Anterior cingulate cortex (tissue), 58 donors: ENCODE data around the gene EPB41.
A peak's percentile ranks its signal among the peaks of the same experiment; 100 is the strongest.
"Not testable (repeated sequence)": the region's sequence is repeated elsewhere in the genome, so short reads cannot be mapped to it uniquely, and the experiment has no call there.

Experiments used
- DNase-seq, 58 donors: peaks; one replicate each; lab custom pipeline; 2025; lab: John Stamatoyannopoulos, UW

EPB41 gene

DNA sequence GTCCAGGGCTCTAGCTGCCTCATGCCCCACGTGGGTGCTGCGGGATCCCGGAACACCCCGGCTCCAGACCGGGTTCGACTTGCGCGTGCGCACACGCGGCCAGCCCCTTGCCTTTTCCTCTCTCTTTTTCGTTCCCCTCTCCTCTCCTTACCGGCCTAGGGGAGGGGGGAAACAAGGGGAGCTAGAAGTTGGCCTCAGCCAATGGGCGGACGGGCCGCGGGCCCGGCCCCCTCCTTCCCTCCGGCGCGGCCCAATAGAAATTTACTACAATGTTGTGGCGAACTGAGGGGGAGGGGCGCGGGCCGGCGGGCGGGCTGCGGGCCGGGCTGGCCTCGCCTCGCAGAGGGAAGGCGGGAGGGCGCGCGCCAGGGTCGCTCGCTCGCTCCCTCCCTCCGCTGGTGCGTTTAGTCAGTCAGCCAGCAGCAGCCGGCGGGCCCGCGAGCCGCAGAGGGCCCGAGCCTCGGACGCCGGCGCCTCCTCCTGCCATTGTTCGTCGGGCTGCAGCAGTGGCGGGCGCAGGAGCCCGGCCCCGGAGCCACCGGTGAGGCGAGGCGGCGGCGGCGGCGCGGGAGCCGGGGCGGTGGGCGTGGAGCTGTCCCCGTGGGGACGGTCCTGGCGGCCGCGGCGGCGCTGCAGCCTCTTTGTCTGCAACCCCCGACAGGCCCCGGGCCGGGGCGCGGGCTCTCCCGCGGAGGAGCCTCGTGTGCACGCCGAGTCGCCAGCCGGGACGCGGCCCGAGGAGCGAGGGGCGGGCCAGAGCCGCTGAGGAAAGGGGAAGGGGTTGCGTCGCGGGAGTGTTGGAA, at the start of gene EPB41:
Gene EPB41, plus strand, starts transcription at position 342 of the 803 bp plus-strand sequence. CDS start 72,869 bp downstream, outside the sequence.
- peak in 56 of 58 donors; percentile 10 to 86 (median 72) for DNase-seq

DNA sequence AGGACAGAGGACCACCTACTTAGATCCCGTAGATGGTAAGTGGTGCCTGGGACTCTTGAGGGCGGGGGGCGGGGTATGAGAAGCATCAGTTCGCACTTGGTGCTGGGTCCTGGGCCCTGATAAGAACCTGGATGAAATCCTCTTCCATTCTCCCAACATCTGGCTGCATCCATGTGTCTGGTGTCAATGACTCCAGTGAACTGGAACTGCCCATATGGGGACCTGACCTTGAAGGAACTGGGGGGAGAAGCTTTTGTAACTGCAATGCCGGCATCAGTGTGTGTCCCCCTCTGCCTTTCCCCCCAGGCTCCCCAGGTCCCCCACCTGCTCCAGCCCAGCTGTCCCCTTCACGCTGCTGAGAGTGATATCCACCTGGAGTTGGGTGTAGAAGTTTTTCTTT, 49.7 kb upstream of the EPB41 start:
- no peak for DNase-seq

DNA sequence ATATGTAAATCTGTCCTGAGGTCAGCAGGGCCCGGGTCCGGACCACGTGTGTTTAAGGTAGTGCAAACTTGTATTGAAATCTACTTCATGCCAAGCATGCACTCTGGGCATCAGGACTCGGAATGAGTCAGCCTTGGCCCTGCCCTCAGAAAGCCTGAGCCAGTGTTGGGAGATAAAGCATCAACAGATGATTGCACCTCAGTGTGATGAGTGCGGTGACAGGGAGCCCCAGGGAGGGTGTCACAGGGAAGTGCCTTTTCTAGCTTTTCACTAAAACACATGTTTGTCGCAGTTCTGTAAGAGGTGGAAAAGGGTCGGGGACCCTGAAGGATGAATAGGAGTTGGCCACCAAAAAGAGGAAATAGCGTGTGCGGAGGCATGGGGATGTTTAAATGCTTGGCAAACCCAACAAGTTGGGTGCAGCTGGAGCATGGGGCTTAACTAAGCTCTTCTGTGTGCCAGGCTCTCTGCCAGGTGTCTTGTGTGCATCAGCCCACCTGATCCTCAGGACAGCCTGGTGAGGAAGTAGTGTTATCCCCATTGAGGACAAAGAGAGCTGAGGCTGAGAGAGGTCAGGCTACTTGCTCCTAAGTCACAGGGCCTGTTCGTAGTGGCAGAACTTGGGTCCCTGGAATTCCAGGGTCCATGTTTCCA, 48.2 kb upstream of the EPB41 start:
- no peak for DNase-seq

DNA sequence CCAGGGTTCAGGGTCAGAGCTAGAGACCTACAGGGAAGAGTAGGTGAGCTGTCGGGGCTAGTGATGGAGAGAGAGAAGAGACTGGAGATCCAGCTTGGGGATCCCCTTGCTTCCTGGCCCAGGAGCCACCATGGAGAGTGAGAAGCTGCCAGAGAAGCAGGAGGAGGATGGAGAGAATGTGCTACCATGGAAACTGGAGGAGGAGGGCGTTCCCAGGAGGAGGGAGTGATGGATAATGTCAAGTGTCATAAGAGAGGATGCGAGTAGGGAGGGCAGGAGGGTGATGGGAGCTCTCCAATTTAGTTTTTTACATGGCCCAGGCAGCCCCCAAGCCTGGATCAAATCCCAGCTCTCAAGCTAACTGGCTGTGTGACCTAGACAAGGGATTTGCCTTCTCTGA, 46.5 kb upstream of the EPB41 start:
- DNase-seq: no peak

DNA sequence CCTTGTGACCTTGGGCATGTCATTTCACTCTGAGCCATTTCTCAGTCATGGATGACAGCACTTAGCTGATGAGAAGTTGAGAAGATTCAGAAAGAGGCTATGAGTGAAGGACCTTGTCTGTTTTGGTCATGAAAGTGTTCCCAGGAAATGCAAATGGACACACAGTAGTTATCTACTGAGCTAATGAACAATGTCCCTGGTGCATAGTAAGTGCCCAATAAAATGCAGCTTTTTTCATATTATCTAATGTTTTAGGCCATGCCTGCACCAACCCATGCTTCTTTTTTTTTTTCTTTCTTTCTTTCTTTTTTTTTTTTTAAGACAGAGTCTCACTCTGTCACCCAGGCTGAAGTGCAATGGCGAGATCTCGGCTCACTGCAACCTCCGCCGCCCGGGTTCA, 44.4 kb upstream of the EPB41 start:
- no peak for DNase-seq

DNA sequence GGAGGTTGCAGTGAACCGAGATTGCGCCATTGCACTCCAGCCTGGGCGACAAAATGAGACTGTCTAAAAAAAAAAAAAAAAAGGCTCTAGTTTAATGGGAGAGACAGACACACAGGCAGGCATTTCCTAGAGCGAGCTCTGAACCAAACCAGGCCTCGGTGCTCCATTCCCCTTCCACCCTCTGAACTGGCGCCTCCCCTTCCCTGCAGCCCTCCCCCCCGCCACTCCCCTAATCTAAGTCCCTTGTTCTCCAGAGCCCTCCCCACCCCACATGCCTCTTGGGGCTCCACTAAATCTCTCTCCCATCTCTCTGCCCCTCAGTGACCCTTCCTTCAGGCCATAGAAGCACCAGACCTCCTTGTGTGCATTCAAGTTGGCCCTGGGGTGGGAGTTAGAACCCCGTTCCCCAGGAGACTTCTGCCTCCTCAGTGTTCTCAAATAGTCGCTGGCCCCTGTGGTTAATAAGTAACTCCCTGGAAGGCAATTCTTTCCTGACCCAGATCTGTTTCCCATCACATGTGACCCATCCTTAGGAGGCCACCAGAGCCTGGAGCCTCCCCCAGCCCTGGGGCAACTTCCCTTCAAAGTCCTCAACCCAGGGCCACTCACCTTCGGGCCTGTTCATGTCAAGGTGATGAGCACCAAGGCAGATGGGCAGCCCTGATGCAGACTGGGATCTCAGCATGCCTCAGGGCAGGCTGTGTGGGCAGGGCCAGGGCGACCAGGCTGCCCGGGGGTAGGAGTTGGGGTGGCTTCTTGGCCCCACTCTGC, 42.6 kb upstream of the EPB41 start:
- DNase-seq: no peak

DNA sequence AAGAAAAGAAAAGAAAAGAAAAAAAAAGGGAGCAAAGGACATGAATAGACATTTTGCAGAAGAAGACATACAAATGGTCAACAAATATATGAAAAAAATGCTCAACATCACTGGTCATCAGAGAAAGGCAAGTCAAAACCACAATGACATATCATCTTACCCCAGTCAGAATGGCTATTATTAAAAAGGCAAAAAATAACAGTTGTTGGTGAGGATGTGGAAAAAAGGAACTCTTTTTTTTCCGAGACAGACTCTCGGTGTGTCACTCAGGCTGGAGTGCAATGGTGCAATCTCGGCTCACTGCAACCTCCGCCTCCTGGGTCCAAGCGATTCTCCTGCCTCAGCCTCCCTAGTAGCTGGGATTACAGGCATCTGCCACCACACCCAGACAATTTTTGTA, 39.2 kb upstream of the EPB41 start:
- not testable (repeated sequence) for DNase-seq

DNA sequence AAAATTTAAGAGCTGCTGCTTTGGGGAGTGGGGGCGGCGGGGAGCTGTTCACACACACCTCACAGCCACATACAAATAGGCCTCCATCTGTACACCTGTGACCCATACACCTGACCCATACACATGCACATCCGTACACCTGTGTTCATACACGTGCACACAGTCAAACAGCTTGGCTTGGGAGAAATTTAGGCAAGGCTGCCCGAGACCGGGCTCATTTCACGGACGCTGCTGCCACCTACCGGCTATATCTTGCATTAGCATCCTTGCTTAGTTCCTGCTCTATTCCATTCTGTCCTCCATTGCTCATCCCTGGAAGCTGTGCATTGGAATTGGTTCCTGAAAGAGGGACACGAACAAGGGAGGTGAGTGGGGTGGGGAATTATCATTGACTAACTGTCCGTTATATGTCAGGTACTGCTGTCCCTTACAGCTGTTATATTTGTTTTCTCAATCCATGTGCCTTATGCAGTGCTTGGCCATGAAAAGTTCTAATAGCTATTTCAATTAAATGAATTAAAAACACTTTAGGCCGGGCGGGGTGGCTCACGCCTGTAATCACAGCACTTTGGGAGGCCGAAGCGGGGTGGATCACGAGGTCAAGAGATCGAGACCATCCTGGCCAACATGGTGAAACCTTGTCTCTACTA, 37.1 kb upstream of the EPB41 start:
- peak in 54 of 58 donors; percentile 13 to 84 (median 46) for DNase-seq

DNA sequence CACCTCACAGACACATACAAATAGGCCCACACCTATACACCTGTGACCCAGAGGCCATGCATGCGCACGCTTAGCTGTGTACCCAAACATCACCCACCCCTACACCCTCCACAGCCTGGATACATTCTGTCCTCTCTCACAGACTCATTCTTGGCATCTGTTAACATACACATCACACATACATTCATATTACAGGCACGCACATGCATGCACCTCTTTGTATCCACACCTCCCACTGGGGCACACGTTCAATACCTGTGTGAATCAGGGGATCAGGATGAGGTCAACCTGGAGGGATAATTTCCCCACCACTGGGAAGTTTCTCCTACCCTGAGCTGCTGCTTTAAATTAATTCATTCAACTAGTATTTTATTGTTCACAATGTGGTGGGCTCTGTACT, 35.6 kb upstream of the EPB41 start:
- DNase-seq: no peak

DNA sequence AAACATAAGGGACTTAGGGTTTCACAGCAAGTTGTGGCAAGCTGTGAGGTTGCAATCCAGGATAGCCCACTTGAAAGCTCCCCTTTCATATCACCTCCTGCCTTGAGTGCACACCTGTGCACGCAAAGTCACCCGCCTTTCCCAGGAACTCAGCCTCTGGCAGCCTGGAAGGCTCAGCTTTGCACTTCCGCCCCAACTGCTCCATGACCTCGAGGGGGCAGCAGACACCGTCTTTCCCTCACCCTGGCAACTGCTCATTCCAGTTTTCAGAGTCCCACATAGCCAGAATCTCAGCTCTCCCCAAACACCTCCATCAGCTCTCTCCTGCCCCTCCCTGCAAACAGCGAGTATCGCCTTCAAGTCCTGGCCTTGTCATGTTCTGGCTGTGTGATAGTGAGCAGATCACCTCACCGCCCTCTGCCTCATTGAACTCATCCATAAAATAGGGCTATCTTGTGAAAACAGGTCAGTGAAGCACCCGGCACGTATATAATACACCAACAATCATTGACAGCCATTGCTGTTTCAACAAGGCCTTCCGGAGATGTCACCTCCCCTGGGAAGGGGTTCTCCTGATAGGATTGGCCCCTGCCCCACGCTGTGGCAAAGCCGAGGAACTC, 32.2 kb upstream of the EPB41 start:
- DNase-seq: peak in 56 of 58 donors; percentile 10 to 84 (median 66)

DNA sequence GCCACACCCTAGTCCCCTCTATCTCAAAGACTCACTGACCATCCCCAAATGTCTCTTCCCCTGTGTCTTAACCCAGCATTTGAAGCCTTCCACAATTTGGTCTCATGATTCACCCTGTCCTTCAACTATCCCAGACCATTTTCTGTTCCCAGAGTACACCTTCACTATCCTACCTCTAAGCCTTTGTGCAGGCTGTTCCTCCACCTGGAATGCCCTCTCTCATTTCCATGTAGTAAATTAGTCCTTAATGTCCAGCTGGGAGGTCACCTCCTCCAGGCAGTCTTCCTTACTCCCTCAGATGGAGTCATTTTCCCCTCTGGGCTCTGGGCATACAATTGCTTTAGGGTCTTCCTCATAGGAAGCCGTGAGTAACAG, 31.1 kb upstream of the EPB41 start:
- no peak for DNase-seq

DNA sequence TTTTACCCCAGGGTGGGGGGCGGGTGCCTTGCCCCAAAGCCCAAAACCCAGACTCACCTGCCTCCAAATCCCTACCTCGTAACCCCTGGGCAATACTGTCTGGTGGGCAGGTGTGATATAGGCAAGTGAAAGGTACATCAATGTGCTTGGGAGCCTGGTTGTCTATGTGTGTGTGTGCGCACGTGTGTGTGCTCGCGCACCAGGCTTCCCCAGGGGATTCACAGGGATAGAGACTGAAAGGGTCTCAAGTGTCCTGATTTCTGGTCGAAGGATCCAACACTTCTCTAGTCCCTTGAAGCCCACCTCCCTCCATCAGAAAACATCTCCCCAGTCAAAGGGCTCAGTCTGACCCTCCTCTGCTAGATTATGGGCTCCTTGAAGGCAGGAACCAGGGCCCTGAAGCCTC, 28.9 kb upstream of the EPB41 start:
- DNase-seq: peak in 1 of 58 donors; percentile 27

DNA sequence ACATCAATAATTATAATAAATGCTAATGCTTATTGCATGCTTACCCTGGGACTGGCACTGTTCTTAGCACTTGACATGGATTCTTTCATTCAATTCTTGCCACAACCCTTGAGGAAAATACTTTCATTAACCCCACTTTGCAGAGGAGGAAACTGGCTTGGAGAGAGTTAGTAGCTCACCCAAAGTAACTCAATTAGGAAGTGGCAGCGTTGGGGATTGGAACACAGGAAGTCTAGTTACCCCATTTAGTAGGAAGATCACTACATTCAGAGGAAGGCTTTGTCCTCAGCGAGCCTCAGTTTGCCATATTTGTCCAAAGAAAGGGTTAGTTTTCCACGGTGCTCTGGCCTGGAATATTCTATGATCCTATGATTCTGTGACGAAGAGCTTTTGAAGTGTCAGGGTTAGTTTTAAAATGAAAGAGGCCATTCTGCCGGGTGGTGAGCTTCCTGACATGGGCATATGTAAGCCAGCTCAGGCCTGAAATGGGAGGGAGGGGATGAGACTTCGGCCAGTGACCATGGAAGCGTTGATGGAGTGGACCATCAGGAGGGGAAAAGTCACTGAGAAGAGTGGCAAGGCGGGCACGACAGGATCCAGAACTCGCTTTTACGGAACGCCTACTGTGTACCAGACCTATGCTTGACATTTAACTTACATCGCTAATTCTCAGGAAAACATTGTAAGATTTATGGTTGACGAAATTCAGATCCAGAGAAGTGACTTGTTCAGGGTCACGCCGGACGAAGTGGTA, 28.2 kb upstream of the EPB41 start:
- no peak for DNase-seq

DNA sequence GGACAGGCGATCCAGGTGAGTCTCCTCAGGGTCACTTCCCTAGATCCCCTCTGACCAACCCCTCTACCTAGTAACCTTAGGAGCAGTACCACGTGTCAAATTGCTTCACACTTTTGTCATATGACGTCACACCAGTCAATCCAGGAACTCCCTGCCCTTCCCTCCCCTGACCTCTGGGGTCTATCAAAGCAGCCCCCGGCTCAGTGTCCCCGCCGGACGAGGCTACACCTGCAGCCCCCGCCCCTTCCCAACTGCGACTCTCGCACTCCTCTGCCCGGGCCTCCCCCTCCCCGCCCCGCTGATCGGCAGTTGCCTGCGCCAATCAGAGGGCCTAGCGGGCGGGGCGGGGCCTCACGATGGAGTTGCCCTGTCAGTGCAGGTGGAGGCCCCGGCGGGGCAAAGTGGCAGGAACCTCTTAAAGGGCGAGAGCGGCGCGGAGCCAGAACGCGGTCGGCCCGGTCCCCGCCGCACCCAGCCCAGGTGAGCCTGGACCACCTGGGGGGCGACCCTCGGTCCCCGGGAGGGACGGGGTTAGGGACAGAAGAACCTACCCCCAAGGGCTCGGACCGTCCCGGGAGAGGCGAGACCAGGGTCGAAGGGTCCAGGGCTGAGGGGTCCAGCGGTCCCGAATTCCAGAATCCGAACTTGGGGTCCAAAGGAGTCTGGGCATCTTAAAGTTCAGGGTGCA, 27.5 kb upstream of the EPB41 start:
- peak in 51 of 58 donors; percentile 5 to 70 (median 42) for DNase-seq

DNA sequence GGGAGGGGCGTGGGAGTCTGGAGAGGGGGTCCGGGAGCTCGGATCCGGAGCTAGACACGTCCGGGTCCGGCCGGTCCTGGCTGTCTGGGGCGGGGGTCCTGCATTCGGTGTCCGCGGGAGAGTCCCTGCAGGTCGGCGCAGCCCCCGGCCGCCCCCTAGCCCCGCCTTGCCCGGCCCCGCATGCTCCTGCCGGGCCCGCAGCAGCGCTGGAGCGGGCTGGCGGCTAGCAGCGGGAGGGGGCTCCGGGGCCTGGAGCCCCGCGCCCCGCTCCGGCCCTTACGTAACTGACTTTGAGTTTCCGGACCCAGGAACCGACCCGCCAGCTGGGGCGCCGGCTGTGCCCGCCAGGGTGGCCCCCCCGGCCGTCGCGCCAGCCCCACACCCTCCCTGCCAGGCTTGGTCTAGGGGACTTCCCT, 26.9 kb upstream of the EPB41 start:
- DNase-seq: peak in 10 of 58 donors; percentile 4 to 24 (median 10)

DNA sequence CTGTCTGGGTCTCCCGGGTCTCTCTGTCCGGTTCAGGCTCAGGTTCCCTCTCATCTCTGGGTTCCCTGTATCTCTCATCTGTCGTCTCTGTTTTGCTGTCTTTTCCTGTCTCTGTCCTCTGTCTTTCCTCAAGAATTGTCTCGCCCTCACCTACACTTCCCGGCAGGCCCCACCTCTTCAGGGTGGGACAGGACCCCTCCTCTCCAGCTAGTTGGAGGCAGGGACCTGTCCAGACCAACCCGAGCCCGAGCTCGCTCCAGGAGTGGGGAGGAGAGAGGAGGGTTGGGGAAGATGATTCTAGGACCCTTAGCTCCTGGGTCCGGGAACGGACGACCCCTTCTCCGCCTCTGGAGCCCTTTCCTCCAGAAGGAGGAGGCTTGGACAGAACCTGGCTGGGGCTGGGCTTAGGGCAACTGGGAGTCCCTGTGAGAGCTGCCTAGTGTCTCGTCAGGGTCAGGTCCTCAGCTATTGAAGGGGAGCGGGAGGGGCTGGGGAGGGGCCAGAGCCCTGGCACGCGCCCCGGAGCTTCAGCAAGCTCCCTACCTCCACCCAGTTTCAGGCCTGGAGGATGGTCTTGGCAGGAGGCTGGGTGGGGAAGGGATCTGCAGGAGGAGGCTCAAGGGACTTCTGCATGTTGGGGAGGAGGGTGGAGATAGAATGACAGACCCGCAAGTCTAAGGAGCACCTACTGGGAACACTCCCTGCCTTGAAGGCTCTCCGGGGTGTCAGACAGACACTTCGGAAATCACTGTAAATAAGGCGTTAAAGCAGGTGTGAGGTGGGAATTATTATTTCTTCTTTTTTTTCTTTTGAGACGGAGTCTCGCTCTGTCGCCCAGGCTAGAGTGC, 26.3 kb upstream of the EPB41 start:
- peak in 4 of 58 donors; percentile 5 to 33 (median 12) for DNase-seq

DNA sequence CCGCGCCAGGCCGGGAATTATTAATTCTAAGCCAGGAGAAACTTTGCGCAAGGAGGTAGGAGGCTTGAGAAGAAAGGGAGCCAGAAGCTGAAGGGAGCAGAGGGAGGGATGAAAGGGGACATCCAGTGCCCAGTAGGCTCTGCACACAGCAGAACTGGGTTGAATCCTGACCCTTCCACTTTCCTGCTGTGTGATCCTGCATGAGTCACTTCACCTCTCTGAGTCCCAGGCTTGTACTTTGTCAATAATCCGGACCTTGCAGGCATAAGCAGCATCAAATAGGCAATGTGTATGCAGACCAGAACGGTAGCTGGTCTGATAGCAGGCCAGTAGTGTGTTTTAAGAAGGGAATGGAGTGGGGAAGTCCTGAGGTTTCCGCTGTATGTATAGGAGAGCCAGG, 25.5 kb upstream of the EPB41 start:
- no peak for DNase-seq

DNA sequence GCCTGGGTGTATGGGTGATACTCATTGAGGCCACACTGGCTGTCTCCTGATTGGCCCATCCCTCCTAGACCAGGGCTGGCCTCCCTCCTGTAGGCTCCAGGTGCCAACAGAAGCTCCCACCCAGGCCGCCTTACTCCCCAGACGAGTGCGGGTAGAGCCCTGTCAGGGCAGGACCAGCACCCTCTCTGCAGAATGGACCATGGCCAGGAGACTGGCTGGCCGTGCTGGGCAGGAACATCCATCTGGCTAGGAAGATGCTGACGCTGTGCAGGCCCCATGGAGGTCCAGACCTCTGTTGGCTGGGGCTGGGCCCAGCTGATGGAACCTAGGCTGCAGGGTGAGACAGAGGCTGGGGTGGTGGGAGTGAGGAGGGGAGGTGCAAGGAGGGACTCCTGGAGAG, 25.0 kb upstream of the EPB41 start:
- DNase-seq: no peak
